DMS79 treated with DMSO at 0.1 percent for 48 hours (cell line): ENCODE data around the gene RAB3A.
"Not testable (repeated sequence)": the region's sequence is repeated elsewhere in the genome, so short reads cannot be mapped to it uniquely, and the experiment has no call there.

Experiments
- DNase-seq: peaks from one replicate; lab custom pipeline; 2025; lab: John Stamatoyannopoulos, UW

RAB3A gene

DNA sequence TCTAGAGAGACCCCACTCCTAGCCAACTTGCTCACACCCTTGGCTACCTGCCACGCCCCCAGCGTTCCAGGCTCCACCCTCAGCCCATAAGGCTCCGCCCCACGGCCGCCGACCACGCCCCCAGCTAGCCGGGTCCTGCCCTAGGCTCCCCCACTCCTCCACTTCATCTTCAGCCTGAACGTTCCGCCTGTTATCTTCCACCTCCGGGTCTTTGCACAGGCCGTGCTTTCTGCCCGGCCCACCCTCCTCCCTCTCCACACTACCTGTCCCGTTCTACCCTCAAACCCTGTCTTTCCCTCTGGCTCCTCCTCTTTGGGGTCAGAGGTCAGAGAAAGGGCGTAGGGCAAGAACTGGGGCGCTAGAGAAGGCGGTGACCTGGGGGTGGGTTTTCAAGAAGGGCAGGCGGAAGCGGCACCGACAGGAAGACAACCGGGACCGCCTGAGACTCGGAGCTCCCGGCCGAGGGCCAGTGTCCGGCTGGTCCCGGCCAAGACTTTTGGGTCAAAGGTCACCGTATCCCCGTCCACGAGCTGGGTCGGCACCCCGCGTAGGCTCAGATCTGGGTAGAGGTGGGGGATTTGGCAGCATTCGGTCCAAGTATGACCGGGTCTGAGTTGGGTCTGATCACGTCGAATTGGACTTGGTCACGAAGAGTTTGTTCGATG lies 20.1 kb upstream of the RAB3A start:
- no peak for DNase-seq

DNA sequence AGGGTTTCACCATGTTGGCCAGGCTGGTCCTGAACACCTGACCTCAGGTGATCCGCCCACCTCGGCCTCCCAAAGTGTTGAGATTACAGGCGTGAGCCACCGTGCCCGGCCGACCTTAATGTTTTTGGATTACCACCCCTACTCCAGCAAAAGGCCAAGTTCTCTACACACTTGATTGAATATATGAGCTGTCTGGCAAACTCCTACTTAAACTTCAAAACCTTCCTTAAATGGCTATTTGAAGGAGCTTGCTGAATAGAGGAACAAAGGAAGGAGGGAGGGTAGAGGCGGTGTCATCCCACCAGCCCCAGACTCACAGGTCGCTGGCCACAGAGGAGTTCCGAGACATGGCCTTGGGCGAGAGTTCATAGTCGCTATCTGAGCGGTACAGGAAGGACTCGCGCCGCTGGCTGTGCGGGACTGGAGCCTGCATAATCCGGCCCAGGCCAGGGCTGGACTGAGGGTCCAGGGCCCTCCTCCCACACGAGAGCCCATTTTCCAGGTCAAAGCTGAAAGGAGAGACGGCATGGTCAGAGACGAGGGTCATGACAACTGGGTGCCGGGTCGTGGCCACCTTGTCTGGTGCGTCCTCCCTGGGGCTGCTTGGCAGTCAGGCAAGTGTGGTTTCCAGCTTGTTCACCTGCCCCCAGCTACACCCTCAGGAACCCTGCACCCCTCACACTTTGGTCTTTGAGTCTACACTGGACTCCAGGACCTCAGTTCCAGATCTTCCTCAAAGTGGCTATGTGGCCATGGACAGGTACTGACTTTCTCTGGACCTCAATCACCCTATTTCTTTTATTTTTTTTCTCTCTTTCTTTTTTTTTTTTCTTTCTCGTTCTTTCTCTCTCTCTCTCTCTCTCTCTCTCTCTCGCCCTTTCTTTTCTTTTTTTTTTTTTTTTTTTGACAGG lies 18.2 kb upstream of the RAB3A start:
- DNase-seq, result no peak

- no peak for DNase-seq
These were observed 16.9 kb upstream of the RAB3A start for GRCh38 chr19:18220632-18221275.

DNA sequence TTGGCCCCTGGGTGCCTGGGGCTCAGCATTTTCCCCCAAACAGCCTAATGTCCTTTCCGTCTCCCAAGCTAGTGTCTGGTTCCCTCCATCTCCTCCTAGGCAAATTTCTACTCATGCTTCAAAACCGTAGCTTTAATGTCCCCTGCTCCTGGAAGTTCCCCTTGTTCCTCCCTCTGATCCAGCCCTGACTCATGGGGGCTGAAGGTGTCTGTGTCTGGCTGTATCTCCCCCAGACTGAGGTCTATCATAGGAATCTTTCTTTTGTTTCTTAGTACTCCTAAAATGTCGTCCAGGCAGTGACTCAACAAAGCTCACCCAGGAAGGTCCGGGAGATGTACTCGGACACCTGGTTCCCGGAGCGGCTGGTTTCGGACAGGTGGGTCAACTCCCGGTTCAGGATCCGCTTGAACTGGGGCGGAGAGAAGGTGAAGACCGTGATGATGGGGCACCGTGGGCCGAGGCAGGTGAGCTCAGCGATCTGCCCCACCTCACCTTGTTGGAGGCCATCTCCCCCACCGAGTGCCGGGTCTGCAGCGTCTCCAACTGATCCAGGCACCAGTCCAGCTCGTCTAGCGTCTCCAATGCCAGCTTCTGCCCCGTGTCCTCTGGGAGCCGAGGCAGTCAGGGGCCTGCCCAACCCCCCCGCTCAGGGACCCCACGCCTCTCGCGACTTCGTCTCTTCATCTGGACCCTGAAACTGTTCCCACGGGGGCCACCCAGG lies 16.2 kb upstream of the RAB3A start:
- DNase-seq, result no peak

DNA sequence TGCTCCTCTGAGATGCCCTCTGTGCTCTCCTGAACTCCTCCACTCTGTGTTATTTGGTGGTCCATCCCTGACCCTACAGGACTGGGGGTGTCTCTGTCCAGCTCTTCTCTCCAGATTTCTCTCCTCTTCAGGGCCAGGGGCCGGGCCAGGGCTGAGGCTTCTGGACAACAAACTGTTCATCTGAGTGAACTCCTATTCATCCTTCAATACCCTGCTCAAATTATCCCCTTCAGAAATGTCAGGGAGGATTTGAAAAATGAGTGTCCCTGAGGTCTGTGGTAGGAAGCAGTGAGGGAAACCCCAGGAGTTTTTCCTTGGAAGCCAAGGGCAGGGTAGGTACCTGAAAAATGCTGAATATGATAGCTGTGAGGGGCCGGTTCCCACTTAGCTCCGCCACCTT lies 14.8 kb upstream of the RAB3A start:
- no peak for DNase-seq

DNA sequence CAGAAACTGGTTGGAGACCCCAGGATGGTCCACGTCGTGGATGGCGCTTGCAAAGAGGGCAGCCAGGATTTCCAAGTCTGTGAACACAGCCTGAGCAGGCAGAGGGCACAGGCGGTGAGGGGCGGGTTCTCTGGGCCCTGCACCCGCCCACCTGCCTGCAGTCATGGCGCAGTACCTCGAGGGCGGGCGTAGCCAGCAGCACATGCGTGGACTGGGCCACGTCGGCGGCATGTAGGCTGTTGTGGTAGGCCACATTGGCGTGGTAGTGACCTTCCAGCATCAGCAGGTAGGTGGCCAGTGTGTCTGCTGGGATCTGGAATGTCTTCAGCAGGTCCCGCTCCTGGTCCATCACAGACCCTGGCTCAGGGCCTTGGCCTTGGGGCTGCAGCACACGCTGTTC lies 14.3 kb upstream of the RAB3A start:
- no peak for DNase-seq

DNA sequence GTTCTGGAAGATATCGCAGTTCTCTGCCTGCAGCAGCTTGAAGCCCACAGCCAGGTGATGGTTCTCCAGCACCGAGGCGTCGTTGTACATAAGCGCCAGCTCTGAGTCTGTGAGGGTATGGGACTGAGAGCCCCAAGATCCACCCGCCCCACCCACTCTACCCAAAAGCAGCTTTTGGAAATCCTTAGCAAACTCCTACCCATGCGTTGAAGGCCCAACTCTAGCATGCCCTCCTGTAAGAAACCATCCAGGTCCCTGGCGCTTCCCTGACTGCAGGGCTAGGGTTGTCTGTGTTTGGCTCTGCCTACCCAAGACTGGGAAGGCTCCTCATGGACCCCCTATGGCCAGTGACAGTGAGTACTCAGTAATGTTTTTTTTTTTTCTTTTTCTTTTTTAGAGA lies 12.9 kb upstream of the RAB3A start:
- DNase-seq, result no peak

DNA sequence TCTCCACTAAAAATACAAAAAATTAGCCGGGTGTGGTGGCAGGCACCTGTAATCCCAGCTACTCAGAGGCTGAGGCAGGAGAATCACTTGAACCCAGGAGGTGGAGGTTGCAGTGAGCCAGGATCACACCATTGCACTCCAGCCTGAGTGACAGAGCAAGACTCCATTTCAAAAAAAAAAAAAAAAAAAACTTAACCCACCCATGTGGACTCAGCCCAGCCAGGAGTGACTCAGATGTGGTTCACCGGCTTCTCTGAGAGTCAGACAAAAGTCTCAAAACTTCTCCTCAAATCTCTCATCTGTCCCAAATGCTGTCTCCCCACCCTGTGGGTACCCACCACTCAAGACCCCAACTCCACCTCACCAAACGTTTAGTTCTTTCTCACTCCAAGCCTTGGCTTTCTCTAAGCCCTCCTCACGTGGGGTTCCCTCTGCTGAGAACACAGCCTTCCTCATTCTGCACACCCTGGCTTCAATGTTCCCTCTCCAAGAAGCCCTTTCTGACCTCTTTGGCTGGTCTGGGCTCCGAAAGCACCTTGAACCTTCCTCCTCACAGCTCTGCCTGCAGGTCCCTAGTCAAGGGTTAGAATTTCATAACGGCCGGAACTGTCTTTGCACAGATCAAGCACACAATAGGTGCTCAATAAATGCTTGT lies 11.1 kb upstream of the RAB3A start:
- DNase-seq, result no peak

- DNase-seq, result no peak
These were observed 7.8 kb upstream of the RAB3A start for GRCh38 chr19:18211683-18212082.

- not testable (repeated sequence) for DNase-seq
These were observed 6.1 kb upstream of the RAB3A start for GRCh38 chr19:18209912-18210311.

- peak; percentile 6 for DNase-seq
These were observed 4.5 kb upstream of the RAB3A start for GRCh38 chr19:18208098-18208951.

DNA sequence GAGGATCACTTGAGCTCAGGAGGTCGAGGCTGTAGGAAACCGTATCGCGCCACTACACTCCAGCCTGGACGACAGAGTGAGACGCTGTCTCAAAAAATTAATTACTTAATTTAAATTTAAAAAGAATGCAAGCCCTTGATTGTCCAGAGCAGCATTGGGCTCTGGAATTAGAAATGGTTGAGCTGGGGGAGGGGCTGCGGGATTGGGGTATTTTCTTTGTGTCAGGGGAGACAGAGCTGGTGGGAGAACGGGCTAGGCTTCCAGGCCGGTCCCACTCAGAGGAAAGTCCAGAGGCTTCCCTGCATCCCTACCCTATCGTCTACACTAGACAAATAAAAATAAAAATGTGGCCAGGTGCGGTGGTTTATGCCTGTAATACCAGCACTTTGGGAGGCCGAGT lies 2.2 kb upstream of the RAB3A start:
- no peak for DNase-seq

DNA sequence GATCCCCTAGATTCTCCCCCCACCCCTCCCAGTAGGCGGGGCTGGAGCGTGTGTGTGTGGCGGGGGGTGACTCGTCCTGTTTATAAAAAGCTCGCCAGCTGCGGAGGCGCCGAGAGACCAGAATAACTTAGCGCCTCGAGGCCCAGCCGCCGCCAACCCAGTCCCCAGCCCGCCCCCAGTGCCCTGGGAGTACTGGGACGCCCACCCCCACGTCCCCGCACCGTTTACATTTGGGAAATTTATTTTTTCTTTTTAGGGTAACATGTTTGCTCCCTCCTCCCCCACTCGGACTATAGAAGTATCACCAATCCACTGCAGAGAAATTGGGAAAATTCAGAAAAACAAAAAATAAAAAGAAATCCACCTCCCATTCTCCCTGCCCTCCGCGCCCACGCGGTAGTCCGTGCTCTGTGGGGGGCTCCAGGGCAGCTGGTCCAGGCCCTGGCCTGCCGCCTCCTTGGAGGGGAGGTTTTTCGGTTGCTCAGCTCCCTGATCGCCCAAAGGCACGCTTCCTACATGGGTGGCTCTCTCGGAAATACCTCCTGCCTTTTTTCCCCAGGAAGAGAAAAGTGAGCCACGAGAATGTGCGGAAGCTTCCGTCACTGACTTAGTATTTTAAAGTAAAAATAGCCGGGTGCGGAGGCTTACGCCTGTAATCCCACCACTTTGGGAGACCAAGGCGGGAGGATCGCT lies 1.5 kb upstream of the RAB3A start:
- DNase-seq, result peak; percentile 48

DNA sequence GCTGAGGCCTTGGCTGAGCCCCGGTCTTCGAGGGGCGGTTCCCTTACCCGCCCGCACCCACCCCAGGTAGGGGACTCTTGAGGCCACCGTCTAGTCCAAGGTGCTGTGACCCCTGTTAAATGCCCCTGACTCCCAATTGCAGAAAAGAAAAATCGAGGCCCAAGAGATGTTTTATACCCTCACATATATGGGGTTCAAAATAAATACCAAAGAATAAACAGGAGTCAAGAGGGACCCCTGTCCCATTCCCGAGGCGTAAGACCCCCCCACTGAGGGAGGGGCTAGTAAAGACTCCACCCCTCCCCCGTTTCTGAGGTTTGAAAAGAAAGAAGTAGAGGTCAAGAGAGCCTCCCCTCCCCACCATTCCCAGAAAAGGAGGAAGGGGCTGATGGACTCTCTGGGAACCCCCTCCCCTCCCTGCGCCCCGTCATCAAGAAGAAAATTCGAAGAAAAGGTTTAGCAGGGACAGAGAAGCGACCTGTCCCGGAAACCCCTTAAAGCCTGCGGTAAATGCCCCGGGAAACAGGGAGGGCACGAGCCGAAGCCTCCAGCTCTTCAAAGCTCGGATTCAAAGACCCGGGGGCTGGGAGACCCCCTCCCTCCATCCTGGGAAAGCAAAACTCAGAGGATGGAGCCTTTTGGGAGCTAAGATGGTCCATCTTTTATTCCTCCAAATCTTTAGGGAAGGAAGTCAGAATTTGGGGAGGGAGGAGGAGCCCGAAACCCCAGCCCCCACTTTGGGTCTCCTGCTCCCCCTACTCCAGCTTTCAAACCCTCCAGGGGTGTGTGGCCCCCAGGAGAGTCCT lies 755 bp upstream of the RAB3A start:
- DNase-seq, result no peak

DNA sequence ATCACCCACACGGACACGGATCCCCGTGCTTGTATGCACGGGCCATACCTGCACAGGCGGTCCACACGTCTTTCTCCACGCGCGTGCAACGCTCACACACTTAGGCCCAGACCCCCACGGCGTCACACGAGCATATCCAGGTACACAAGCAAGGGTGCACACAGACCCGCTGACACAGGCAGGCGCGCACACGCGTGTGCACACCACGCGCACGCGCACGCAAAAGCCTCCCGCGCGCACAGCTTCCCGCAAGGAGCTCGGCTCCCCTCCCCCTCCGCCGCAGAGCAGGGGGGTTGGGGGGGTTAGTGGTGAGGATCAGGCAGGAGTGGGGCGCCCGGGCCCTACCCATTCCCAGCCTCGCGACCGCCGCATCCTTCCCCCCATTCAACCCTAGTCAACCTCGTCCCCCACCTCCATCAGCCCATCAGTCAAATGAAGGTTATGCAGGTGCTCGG lies 407 bp downstream of the RAB3A start:
- no peak for DNase-seq

DNA sequence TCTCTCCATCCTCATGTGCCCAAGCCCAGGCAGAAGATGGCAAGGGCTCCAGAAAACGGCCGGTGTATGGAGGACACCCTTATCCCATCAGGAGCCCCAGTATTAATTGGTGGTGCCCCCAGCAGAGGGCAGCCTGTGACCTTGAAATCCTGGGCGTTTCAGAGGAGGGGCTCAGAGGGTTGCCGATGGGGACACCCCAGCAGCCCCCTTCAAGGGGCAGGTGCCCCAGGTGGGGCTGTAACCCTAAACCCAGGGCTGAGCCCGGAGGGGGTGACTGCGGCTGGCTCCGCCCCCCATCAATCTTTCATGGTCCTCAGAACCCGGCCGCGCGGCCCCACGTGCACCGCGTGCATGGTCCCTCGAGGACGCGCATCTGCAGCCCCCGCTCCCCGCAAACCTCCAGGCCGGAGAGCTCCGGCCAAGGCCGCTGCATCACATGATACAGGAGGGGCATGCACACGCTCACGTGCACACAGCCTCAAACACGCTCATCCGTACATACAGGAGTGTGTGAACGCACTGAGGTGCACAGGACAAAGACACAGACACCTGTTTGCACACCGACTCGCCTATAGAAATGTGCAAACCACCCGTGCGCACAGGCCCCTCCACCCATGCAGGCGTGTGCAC lies 949 bp downstream of the RAB3A start:
- DNase-seq, result peak; percentile 11

DNA sequence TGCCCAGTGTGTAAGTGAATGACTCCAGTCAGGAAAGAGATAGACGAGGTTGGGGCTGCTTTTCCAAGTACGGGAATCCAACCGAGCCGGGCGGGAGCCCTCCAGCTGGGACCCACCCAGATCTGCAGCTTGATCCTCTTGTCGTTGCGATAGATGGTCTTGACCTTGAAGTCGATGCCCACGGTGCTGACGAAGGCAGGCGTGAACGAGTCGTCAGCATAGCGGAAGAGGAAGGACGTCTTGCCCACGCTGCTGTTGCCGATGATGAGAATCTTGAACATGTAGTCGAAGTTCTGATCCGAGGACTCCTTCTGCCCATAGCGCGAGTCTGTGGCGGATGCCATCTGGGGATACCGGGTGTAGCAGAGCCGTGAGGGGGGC lies 1.5 kb downstream of the RAB3A start:
- no peak for DNase-seq

DNA sequence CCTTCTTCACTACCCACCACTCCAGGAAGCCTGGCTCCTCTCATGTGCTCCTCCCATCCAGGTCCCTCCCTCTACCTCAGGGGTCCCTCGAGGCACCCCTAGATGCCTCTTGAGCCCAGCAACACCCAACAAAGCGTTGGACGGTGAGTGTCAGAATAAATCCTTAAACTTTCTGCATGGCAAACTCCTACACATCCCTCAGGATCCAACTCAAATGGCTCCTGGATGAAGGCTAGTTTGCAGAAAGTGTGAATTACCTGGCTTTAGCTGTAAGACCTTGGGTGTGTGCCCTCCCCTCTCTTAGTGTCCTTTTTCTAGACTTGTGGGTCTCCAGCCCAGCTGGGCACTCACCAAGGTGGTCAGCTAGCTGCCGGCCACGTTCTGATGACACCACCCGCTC lies 5.5 kb downstream of the RAB3A start:
- no peak for DNase-seq

GRCh38 chr19:18197941-18198340 lies 5.9 kb downstream of the RAB3A start:
- DNase-seq, result no peak
